ENCODE results near the gene ITSN1. TPM values are rescaled to one million over a fixed set of nuclear protein-coding genes. Genes with fewer than 3 reads are reported as not detected.

Gene ITSN1
- total and polyA plus RNA-seq, 4 donors: 11.2 to 46.0 (median 19.8) TPM

DNA sequence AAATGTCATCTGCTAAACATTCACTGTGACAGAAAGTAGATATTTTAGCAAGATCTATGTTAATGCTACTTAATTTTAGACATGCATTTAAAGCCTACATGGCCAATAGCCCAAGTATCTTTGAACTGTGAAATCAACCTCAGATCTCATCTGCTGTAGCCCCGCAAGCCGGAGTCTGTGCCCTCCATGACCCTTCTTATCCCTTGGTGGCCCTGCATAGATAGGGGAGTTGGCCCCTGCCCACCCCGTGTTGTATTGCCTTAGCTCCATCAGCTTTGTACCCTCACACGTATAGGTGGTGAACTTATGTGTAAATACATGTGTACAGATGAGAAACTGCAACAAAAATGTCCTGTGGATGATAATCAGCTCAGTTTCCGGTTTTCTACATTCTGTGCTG lies 254.8 kb downstream of the ITSN1 start:
- Histone ChIP-seq H3K36me3 (ENCODE audit: control insufficient read depth in 4 of 4, insufficient read depth in 4 of 4, low read length in 4 of 4) (peaks cover 0 to 10% (median 2%) of the 10 kb centered on the region in 4 donors), H3K27me3 (ENCODE audit: control insufficient read depth in 3 of 3, insufficient read depth in 3 of 3, low read length in 2 of 3) (no peaks in the 10 kb centered on the region), H3K4me1 (ENCODE audit: control insufficient read depth in 5 of 5, insufficient read depth in 5 of 5, low read length in 5 of 5) (peaks cover 0 to 24% (median 3%) of the 10 kb centered on the region in 5 donors), H3K4me3 (no peak overlapping the region), H3K27ac (ENCODE audit: low read depth in 1 of 2, low read length in 1 of 2) (no peak overlapping the region), H3K9ac (ENCODE audit: insufficient read depth in 1 of 2, low read length in 2 of 2) (no peak overlapping the region), H3K9me3 (ENCODE audit: control insufficient read depth in 4 of 4, insufficient read depth in 3 of 4, low read length in 3 of 4) (no peaks in the 10 kb centered on the region)
- TF ChIP-seq, protein P1, sequence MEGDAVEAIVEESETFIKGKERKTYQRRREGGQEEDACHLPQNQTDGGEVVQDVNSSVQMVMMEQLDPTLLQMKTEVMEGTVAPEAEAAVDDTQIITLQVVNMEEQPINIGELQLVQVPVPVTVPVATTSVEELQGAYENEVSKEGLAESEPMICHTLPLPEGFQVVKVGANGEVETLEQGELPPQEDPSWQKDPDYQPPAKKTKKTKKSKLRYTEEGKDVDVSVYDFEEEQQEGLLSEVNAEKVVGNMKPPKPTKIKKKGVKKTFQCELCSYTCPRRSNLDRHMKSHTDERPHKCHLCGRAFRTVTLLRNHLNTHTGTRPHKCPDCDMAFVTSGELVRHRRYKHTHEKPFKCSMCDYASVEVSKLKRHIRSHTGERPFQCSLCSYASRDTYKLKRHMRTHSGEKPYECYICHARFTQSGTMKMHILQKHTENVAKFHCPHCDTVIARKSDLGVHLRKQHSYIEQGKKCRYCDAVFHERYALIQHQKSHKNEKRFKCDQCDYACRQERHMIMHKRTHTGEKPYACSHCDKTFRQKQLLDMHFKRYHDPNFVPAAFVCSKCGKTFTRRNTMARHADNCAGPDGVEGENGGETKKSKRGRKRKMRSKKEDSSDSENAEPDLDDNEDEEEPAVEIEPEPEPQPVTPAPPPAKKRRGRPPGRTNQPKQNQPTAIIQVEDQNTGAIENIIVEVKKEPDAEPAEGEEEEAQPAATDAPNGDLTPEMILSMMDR (IDR thresholded peaks at IDR 0.05; ENCODE audit: control extremely low read depth, extremely low read depth): no peak
- DNase-seq (no peak), ATAC-seq (ENCODE audit: insufficient read depth, low FRiP score) (no peak)
- 89% methylated on average over 5 of the region's 5 CpGs for WGBS, 2 donors

DNA sequence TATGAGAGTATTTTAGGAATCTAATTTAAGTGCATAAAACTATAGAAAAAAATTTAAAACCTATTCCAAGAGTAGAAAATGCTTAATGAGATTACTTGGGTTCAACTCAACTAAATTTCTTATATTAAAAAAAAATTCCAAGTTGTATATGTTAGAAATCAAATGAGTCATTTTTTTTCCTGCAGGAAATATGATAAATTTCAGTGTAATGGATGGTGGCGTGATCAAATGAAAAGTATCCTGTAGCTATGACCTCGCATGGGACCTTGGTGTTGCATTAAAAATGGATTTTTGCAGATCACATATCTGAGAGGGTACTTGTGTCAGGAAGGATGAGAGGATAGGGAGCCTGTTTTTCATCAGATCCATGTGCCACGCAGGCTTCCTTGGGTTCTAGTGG lies 255.4 kb downstream of the ITSN1 start:
- 98 to 99% methylated on average over 3 of the region's 3 CpGs for WGBS, 2 donors
- H3K27me3 ChIP-seq (ENCODE audit: control insufficient read depth in 3 of 3, insufficient read depth in 3 of 3, low read length in 2 of 3): no peaks in the 10 kb centered on the region
- H3K27ac ChIP-seq (ENCODE audit: low read depth in 1 of 2, low read length in 1 of 2): no peak overlapping the region
- ATAC-seq (ENCODE audit: insufficient read depth, low FRiP score) (no peak), DNase-seq (no peak)
- no peaks in the 10 kb centered on the region for H3K9me3 ChIP-seq (ENCODE audit: control insufficient read depth in 4 of 4, insufficient read depth in 3 of 4, low read length in 3 of 4)
- H3K4me3 ChIP-seq: no peak overlapping the region
- peaks cover 0 to 16% (median 2%) of the 10 kb centered on the region in 4 donors for H3K36me3 ChIP-seq (ENCODE audit: control insufficient read depth in 4 of 4, insufficient read depth in 4 of 4, low read length in 4 of 4)
- H3K9ac ChIP-seq (ENCODE audit: insufficient read depth in 1 of 2, low read length in 2 of 2): no peak overlapping the region
- H3K4me1 ChIP-seq (ENCODE audit: control insufficient read depth in 5 of 5, insufficient read depth in 5 of 5, low read length in 5 of 5): peaks cover 0 to 24% (median 3%) of the 10 kb centered on the region in 5 donors
- TF ChIP-seq, protein P1 (IDR thresholded peaks at IDR 0.05; ENCODE audit: control extremely low read depth, extremely low read depth): no peak

DNA sequence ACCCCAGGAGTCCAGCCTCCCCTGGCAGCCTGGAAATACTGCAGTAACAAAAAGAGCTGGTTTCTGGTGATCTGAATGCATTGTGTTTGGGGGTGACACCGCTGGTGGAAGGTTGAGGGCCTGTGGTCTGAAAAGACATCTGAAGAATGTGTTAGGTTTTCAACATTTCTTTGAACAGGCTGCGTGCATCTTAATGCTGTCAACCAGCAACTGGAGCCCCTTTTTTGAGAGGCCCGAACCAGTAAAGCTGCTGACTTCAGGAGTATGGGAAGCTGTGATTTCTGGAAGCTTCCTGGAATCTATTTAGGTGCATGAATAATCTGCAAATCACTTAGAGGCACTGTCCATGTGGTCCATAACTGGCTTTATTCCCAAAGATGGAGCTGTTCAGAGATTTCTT lies 256.3 kb downstream of the ITSN1 start:
- TF ChIP-seq, protein P1 (IDR thresholded peaks at IDR 0.05; ENCODE audit: control extremely low read depth, extremely low read depth): no peak
- no peak for DNase-seq
- Histone ChIP-seq H3K27ac (ENCODE audit: low read depth in 1 of 2, low read length in 1 of 2) (no peak overlapping the region), H3K9me3 (ENCODE audit: control insufficient read depth in 4 of 4, insufficient read depth in 3 of 4, low read length in 3 of 4) (no peaks in the 10 kb centered on the region), H3K27me3 (ENCODE audit: control insufficient read depth in 3 of 3, insufficient read depth in 3 of 3, low read length in 2 of 3) (no peaks in the 10 kb centered on the region), H3K4me3 (no peak overlapping the region), H3K9ac (ENCODE audit: insufficient read depth in 1 of 2, low read length in 2 of 2) (no peak overlapping the region), H3K36me3 (ENCODE audit: control insufficient read depth in 4 of 4, insufficient read depth in 4 of 4, low read length in 4 of 4) (peaks cover 0 to 19% (median 8%) of the 10 kb centered on the region in 4 donors), H3K4me1 (ENCODE audit: control insufficient read depth in 5 of 5, insufficient read depth in 5 of 5, low read length in 5 of 5) (peaks cover 0 to 24% (median 3%) of the 10 kb centered on the region in 5 donors)
- ATAC-seq (ENCODE audit: insufficient read depth, low FRiP score): no peak
- 91 to 95% methylated on average over 3 of the region's 3 CpGs for WGBS, 2 donors

DNA sequence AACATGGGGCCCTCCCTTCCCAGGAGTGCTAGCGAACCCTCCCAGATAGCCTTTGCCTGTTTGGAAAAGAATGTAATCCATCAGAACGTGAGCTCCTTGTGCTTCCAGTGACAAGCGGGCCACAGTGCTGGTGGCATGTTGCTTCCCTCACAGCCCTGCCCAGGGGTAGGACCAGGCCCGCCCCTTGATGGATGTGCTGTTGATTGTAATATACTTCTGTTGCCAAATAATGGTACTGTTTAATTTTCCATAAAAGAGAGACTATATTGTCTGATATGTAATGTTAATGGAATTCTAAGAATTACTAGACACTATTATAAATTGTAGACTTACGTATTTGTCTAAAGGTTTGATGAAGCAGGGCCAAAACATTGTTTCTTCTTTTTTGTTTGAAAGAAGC lies 256.9 kb downstream of the ITSN1 start:
- 81 to 87% methylated on average over 5 of the region's 5 CpGs for WGBS, 2 donors

More for the DNA sequence above, 256.9 kb downstream of the ITSN1 start:
- no peaks in the 10 kb centered on the region for H3K9me3 ChIP-seq (ENCODE audit: control insufficient read depth in 4 of 4, insufficient read depth in 3 of 4, low read length in 3 of 4)
- DNase-seq: peak; percentile 39 to 59 (median 44)
- TF ChIP-seq, protein P1 (IDR thresholded peaks at IDR 0.05; ENCODE audit: control extremely low read depth, extremely low read depth): no peak
- no peaks in the 10 kb centered on the region for H3K27me3 ChIP-seq (ENCODE audit: control insufficient read depth in 3 of 3, insufficient read depth in 3 of 3, low read length in 2 of 3)
- H3K4me1 ChIP-seq (ENCODE audit: control insufficient read depth in 5 of 5, insufficient read depth in 5 of 5, low read length in 5 of 5): peaks cover 0 to 23% (median 3%) of the 10 kb centered on the region in 5 donors
- no peak overlapping the region for H3K9ac ChIP-seq (ENCODE audit: insufficient read depth in 1 of 2, low read length in 2 of 2)
- H3K4me3 ChIP-seq: no peak overlapping the region
- no peak overlapping the region for H3K27ac ChIP-seq (ENCODE audit: low read depth in 1 of 2, low read length in 1 of 2)
- H3K36me3 ChIP-seq (ENCODE audit: control insufficient read depth in 4 of 4, insufficient read depth in 4 of 4, low read length in 4 of 4): peaks cover 0 to 21% (median 11%) of the 10 kb centered on the region in 4 donors
- no peak for ATAC-seq (ENCODE audit: insufficient read depth, low FRiP score)

Data from lung (tissue), 12 donors.